Ovary (tissue), 3 donors: ENCODE results near the gene VWA3B.

Experiments used
- EP300 ChIP-seq: sonication (generic); formaldehyde crosslinking; IDR thresholded peaks from one replicate; pipeline ENCODE4 v1.6.1; 2017; ENCODE audit warnings: antibody characterized with exemption
- POLR2A ChIP-seq: fragments of 450-650 bp; IDR thresholded peaks from one replicate; pipeline ENCODE4 v1.6.1; 2017; ENCODE audit warnings: antibody characterized with exemption, mild to moderate bottlenecking, moderate library complexity
- TF ChIP-seq, protein P1 (sequence below), 3 donors: fragments of 450-650 bp in 2 of 3; fragments of 200-600 bp in 1 of 3; IDR thresholded peaks; one replicate each; pipeline versions ENCODE4 v1.5.1 to v1.8.0; 2016 to 2022; ENCODE audit warnings: antibody characterized with exemption in 3 of 3, mild to moderate bottlenecking in 1 of 3
- donor health status: DM: no; HTN: no; CAD: no.

DNA sequence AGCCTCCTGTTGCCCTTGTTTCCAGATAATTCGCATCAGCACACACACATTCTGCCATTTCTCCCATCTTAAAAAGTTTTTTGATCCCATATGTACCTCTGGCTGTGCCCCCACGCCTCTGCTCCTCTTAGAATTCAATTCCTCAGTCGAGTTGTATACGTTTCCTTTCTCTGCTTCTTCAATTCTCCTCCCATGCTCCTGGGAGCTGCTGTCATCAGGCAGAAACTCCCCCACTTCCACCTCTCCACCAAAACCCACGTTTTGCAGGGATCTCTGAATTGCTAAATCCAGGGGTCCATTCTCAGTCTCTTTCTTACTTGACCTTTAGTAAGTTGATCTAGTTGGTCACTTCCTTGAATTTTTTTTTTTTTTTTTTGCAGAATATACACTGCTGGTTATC lies 98.8 kb downstream of the VWA3B start:
- TF ChIP-seq, protein P1, sequence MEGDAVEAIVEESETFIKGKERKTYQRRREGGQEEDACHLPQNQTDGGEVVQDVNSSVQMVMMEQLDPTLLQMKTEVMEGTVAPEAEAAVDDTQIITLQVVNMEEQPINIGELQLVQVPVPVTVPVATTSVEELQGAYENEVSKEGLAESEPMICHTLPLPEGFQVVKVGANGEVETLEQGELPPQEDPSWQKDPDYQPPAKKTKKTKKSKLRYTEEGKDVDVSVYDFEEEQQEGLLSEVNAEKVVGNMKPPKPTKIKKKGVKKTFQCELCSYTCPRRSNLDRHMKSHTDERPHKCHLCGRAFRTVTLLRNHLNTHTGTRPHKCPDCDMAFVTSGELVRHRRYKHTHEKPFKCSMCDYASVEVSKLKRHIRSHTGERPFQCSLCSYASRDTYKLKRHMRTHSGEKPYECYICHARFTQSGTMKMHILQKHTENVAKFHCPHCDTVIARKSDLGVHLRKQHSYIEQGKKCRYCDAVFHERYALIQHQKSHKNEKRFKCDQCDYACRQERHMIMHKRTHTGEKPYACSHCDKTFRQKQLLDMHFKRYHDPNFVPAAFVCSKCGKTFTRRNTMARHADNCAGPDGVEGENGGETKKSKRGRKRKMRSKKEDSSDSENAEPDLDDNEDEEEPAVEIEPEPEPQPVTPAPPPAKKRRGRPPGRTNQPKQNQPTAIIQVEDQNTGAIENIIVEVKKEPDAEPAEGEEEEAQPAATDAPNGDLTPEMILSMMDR (IDR thresholded peaks at IDR 0.05): no peak
- TF ChIP-seq POLR2A: no peak
- no peak for TF ChIP-seq EP300
